OCI-LY3 (cell line): ENCODE results near the gene LLPH.

ENCODE experiments used
- CTCF ChIP-seq: fragments of 200-600, 300-600 bp; sonication (generic); IDR thresholded peaks from 2 replicates; pipeline ENCODE4 v1.5.1; 2014; ENCODE audit warnings: antibody characterized with exemption, low read length, low read depth
- EZH2phosphoT487 ChIP-seq: fragments of 200-600 bp; shearing (Covaris generic); IDR thresholded peaks from 2 replicates; pipeline ENCODE4 v1.6.1; 2018; ENCODE audit warnings: antibody characterized with exemption, mixed run types, low read depth

DNA sequence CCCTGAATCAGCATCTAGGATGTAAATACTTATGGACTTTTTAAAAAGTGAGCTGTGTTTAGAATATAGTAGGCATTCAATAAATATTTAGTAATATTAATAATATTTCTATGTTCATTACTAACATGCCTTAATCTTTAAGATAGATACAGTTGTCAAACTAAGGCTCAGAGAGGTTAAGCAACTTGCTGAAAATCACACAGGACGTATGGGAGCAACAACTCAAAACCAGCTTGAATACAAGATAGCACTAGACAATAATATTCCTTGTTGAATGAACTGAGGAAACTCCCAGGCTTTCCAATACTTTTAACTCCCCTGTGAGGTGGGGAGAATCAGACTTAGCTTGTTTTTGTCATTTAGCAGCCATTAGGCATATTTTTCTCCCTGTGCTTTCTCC is 45.3 kb downstream of the LLPH start:
- TF ChIP-seq EZH2phosphoT487, result no peak
- TF ChIP-seq CTCF, result no peak
